Activated CD8-positive, alpha-beta T cell treated with anti-CD3 and anti-CD28 coated beads for 36 hours (primary cell): ENCODE measurements around the gene DYNLT5. TPM values are rescaled to one million over a fixed set of nuclear protein-coding genes. Genes with fewer than 3 reads are reported as not detected.

Source experiments
- ATAC-seq: fragments of 200-7000 bp; cut with Tn5 transposase; one replicate; pipeline ENCODE4 v1.10.0; 2021; ENCODE audit warnings: mild to moderate bottlenecking, moderate library complexity
- CTCF ChIA-PET: fragments of 350-600 bp; sonication (Branson Sonifier 250); formaldehyde crosslinking; loops from one replicate; lab custom pipeline; 2021; ENCODE audit warnings: antibody characterized with exemption; lab: Charles Lee
- POLR2A ChIA-PET: fragments of 350-600 bp; sonication (Branson Sonifier 250); formaldehyde crosslinking; loops from one replicate; lab custom pipeline; 2021; ENCODE audit warnings: antibody characterized with exemption; lab: Charles Lee
- DNase-seq: peaks from one replicate; pipeline ENCODE4 v3.0.0-alpha.2; 2020
- H3K27ac Mint-ChIP-seq: one replicate; pipeline ENCODE4 v1.8.0; 2021; ENCODE audit warnings: mild to moderate bottlenecking, mixed read lengths
- H3K27me3 Mint-ChIP-seq: one replicate; pipeline ENCODE4 v1.8.0; 2021; ENCODE audit warnings: mixed read lengths
- H3K36me3 Mint-ChIP-seq: one replicate; pipeline ENCODE4 v1.8.0; 2021; ENCODE audit warnings: low read depth, mixed read lengths
- H3K4me1 Mint-ChIP-seq: one replicate; pipeline ENCODE4 v1.8.0; 2021; ENCODE audit warnings: low read depth, mixed read lengths
- H3K4me3 Mint-ChIP-seq: one replicate; pipeline ENCODE4 v1.8.0; 2021; ENCODE audit warnings: mild to moderate bottlenecking, moderate library complexity, mixed read lengths
- H3K9me3 Mint-ChIP-seq: one replicate; pipeline ENCODE4 v1.8.0; 2021; ENCODE audit warnings: mixed read lengths
- CTCF ChIP-seq: fragments of 200-600 bp; IDR thresholded peaks from one replicate; pipeline ENCODE4 v1.8.0; 2022; ENCODE audit warnings: antibody characterized with exemption, mild to moderate bottlenecking
- intact Hi-C: fragments of 100-400 bp; cut with micrococcal nuclease; formaldehyde crosslinking; loops from one replicate; pipeline ENCODE4 v1.10.0; 2022
- total RNA-seq, 2 experiments: library from RNA; stranded (reverse); gene quantifications; one replicate each; pipeline ENCODE4 v1.2.3, GENCODE V29; 2021

The DYNLT5 gene
- total RNA-seq, 2 experiments from 2014 or later, result not detected

DNA sequence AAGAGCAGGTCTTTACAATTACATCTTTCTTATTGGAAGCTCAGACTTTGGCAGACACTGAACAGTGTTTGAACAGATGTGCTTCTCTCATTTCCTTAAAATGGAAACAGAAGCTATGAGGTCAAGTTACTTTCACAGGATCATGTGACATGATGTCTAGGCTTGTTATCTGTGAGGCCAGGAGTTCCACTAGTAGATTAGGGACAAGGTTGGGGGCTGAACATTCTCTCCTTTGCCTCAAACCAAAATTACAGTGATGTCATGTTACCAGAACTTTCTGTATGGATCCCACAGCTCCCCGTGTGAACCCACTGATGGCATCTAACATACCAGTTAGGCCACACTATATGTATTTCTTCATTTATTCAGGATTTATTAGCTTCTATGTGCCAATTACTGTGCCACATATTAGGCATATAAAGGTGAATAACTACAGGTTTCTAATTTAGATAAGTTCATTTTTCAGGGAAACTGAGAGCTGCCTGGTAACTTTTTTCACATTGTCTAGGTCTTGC lies 6.0 kb downstream of the DYNLT5 start:
- H3K4me3 Mint-ChIP-seq, result no peak overlapping the region
- no peaks in the 10 kb centered on the region for H3K4me1 Mint-ChIP-seq
- H3K9me3 Mint-ChIP-seq, result no peaks in the 10 kb centered on the region
- ATAC-seq (no peak), DNase-seq (no peak)
- no peak for TF ChIP-seq CTCF
- POLR2A ChIA-PET, result no interaction called here
- CTCF ChIA-PET, result interaction anchor here (1.3 to 1.4 kb wide), 2 partner anchors 8 to 391 kb away, joined by 3 to 7 read pairs; no protein-coding TSS in a partner anchor
- no peak overlapping the region for H3K27ac Mint-ChIP-seq
- H3K27me3 Mint-ChIP-seq, result peaks cover 13% of the 10 kb centered on the region
- intact Hi-C loops, result no loop called here
- H3K36me3 Mint-ChIP-seq, result no peaks in the 10 kb centered on the region

- Mint-ChIP-seq H3K4me1 (no peaks in the 10 kb centered on the region), H3K27me3 (peaks cover 10% of the 10 kb centered on the region), H3K36me3 (no peaks in the 10 kb centered on the region), H3K4me3 (no peak overlapping the region), H3K27ac (no peak overlapping the region), H3K9me3 (no peaks in the 10 kb centered on the region)
- DNase-seq (no peak), ATAC-seq (no peak)
- intact Hi-C loops, result no loop called here
- ChIA-PET POLR2A (no interaction called here), CTCF (interaction anchor here (1.4 kb wide), 1 partner anchor 384 kb away, joined by 3 read pairs; no protein-coding TSS in a partner anchor)
- no peak for TF ChIP-seq CTCF
Observed at GRCh38 chr1:66760506-66760905, 8.2 kb downstream of the DYNLT5 start.

DNA sequence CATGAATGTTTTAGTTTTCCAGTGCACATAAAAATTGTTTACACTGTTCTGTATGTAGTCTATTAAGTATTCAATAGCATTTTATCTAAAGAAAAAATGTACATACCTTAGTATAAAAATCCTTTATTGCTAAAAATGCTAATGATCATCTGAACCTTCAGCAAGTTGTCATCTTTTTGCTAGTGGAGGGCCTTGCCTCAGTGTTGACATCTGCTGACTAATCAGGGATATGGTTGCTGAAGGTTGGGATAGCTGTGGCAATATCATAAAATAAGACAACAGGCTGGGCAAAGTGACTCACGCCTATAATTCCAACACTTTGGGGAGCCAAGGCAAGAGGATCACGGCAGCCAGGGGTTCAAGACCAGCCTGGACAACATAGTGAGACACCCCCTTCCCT lies 9.0 kb downstream of the DYNLT5 start:
- Mint-ChIP-seq H3K4me3 (no peak overlapping the region), H3K4me1 (no peaks in the 10 kb centered on the region), H3K9me3 (no peaks in the 10 kb centered on the region), H3K27ac (no peak overlapping the region), H3K36me3 (no peaks in the 10 kb centered on the region), H3K27me3 (peaks cover 9% of the 10 kb centered on the region)
- no peak for ATAC-seq
- ChIA-PET CTCF (interaction anchor here (1.4 to 3.4 kb wide), 2 partner anchors 383 to 388 kb away, joined by 3 to 28 read pairs; no protein-coding TSS in a partner anchor), POLR2A (interaction anchor here (1.4 kb wide), 1 partner anchor 168 kb away, joined by 3 read pairs; no protein-coding TSS in a partner anchor)
- DNase-seq, result no peak
- intact Hi-C loops, result no loop called here
- no peak for TF ChIP-seq CTCF

DNA sequence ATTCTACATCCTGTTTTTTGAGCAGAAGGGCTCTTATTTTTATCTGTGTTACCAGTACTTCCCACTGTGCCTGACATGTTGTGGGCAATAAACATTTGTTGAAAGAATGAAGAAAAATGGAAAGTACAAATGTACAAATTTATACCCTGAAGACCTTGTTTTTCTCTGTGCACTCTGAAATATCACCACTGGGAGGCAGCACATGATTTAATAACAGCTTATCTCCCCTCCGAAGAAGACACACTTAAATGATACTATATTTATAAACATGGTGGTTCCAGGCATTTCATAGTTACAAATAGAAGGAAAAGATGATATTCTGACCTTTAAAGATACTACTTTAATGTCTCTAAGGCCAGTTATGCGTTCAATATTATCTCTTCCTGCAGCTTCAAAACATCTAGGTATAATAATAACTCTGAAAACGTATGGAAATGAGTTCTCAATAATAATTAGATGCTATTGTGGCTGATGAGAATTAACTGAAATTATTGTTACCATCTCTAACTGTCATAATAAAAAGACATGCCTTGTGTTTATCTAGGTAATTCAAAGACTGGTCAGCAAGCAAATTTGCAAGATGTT lies 12.8 kb downstream of the DYNLT5 start:
- ChIA-PET POLR2A (interaction anchor here (1.4 kb wide), 1 partner anchor 289 kb away, joined by 3 read pairs; the partner anchor contains the start of gene SLC35D1), CTCF (interaction anchor here (0.6 to 4.2 kb wide), 21 partner anchors 10 to 449 kb away, joined by 3 to 21 read pairs (median 3); partner anchors contain the start of genes DNAI4, MIER1 and SLC35D1)
- Mint-ChIP-seq H3K9me3 (no peaks in the 10 kb centered on the region), H3K36me3 (no peaks in the 10 kb centered on the region), H3K27me3 (no peaks in the 10 kb centered on the region), H3K4me1 (peaks cover 16% of the 10 kb centered on the region), H3K27ac (no peak overlapping the region), H3K4me3 (no peak overlapping the region)
- peak; percentile 86 for TF ChIP-seq CTCF
- intact Hi-C loops, result loop anchor here (2.0 to 5.0 kb wide), 3 partner anchors 162 to 384 kb away; no protein-coding TSS in a partner anchor
- ATAC-seq, result peak; percentile 76
- DNase-seq, result peak; percentile 78

GRCh38 chr1:66767626-66768025 lies 15.4 kb downstream of the DYNLT5 start:
- POLR2A ChIA-PET, result no interaction called here
- intact Hi-C loops, result loop anchor here (5.0 kb wide), 2 partner anchors 160 to 230 kb away; no protein-coding TSS in a partner anchor
- CTCF ChIA-PET, result interaction anchor here (3.0 to 4.2 kb wide), 2 partner anchors 228 to 382 kb away, joined by 19 to 21 read pairs; no protein-coding TSS in a partner anchor
- Mint-ChIP-seq H3K27ac (no peak overlapping the region), H3K36me3 (no peaks in the 10 kb centered on the region), H3K4me1 (peaks cover 30% of the 10 kb centered on the region), H3K27me3 (no peaks in the 10 kb centered on the region), H3K4me3 (no peak overlapping the region), H3K9me3 (no peaks in the 10 kb centered on the region)
- DNase-seq (no peak), ATAC-seq (no peak)
- TF ChIP-seq CTCF, result no peak
